Gastroesophageal sphincter (tissue), 4 donors: ENCODE data around the gene TMCO2. TPM values are rescaled to one million over a fixed set of nuclear protein-coding genes. Genes with fewer than 3 reads are reported as not detected.

Experiments used
- ATAC-seq: fragments of 150-250 bp; one replicate; pipeline ENCODE4 v1.9.1; 2016; ENCODE audit warnings: mild to moderate bottlenecking, moderate library complexity
- H3K27ac ChIP-seq, 4 donors: fragments of 200-600 bp; sonication (generic) in 3 of 4; 1 replicate in 3 of 4; 2 replicates in 1 of 4; pipeline ENCODE4 v1.5.1; 2016 to 2019
- H3K27me3 ChIP-seq: fragments of 200-600 bp; sonication (generic); one replicate; pipeline ENCODE4 v1.5.1; 2019
- H3K36me3 ChIP-seq, 2 donors: fragments of 200-600 bp; sonication (generic); one replicate each; pipeline ENCODE4 v1.5.1; 2019; ENCODE audit warnings: control low read depth in 1 of 2
- H3K4me1 ChIP-seq, 3 donors: fragments of 200-600 bp; sonication (generic); 1 replicate in 2 of 3; 2 replicates in 1 of 3; pipeline ENCODE4 v1.5.1; 2016 to 2019; ENCODE audit warnings: control low read depth in 2 of 3
- H3K4me3 ChIP-seq, 2 donors: fragments of 200-600 bp; sonication (generic); one replicate each; pipeline ENCODE4 v1.5.1; 2019; ENCODE audit warnings: mild to moderate bottlenecking in 1 of 2, moderate library complexity in 1 of 2
- H3K9me3 ChIP-seq, 3 donors: fragments of 200-600 bp; sonication (generic); one replicate each; pipeline ENCODE4 v1.5.1; 2017 to 2019; ENCODE audit warnings: control low read depth in 2 of 3
- CTCF ChIP-seq, 4 experiments: fragments of 200-600 bp in 2 of 4; fragments of 450-650 bp in 2 of 4; sonication (generic) in 1 of 4; IDR thresholded peaks; one replicate each; pipeline ENCODE4 v1.5.1; 2017 to 2019; ENCODE audit warnings: antibody characterized with exemption in 4 of 4, mild to moderate bottlenecking in 2 of 4, moderate library complexity in 2 of 4
- EP300 ChIP-seq: sonication (generic); formaldehyde crosslinking; IDR thresholded peaks from one replicate; pipeline ENCODE4 v1.6.1; 2017; ENCODE audit warnings: antibody characterized with exemption, mild to moderate bottlenecking
- POLR2A ChIP-seq, 2 donors: fragments of 450-650 bp; IDR thresholded peaks; one replicate each; pipeline ENCODE4 v1.6.1; 2017; ENCODE audit warnings: antibody characterized with exemption in 2 of 2, mild to moderate bottlenecking in 2 of 2, moderate library complexity in 1 of 2
- POLR2AphosphoS5 ChIP-seq: sonication (generic); formaldehyde crosslinking; IDR thresholded peaks from one replicate; pipeline ENCODE4 v1.6.1; 2017; ENCODE audit warnings: antibody characterized with exemption
- WGBS, 2 donors: methylation state at CpG; one replicate each; pipeline ENCODE4 v1.1.5; 2018; ENCODE audit warnings: low coverage in 1 of 2; 5-methylcytosine and 5-hydroxymethylcytosine counted together
- total RNA-seq, 4 donors: library from RNA; depleted of rRNA; stranded (reverse); fragments of >200 nt; gene quantifications; one replicate each; pipeline ENCODE4 v1.1.0, GENCODE V29; 2016

The TMCO2 gene
- total RNA-seq, 4 donors from 2014 or later = not detected

GRCh38 chr1:40248412-40248811, 675 bp downstream of the TMCO2 start:
- H3K27ac ChIP-seq = no peak overlapping the region
- H3K36me3 ChIP-seq = no peaks in the 10 kb centered on the region
- no peaks in the 10 kb centered on the region for H3K4me1 ChIP-seq
- H3K9me3 ChIP-seq = no peaks in the 10 kb centered on the region
- no peak for ATAC-seq
- TF ChIP-seq EP300 = no peak
- no peak for TF ChIP-seq CTCF (IDR thresholded peaks at IDR 0.05)
- no peak for TF ChIP-seq POLR2A (IDR thresholded peaks at IDR 0.05)
- TF ChIP-seq POLR2AphosphoS5 = no peak
- H3K4me3 ChIP-seq = no peak overlapping the region
- no peaks in the 10 kb centered on the region for H3K27me3 ChIP-seq

- Histone ChIP-seq H3K27ac (no peak overlapping the region), H3K9me3 (no peaks in the 10 kb centered on the region), H3K27me3 (no peaks in the 10 kb centered on the region), H3K36me3 (no peaks in the 10 kb centered on the region), H3K4me3 (no peak overlapping the region), H3K4me1 (peaks cover 0 to 15% (median 0%) of the 10 kb centered on the region in 3 donors)
- 73 to 84% methylated on average over 2 to 4 of the region's 4 CpGs for WGBS, 2 donors
- no peak for ATAC-seq
- TF ChIP-seq POLR2AphosphoS5 (no peak), EP300 (no peak), POLR2A (IDR thresholded peaks at IDR 0.05) (no peak), CTCF (IDR thresholded peaks at IDR 0.05) (no peak)
Measured at GRCh38 chr1:40251456-40251855, 3.7 kb downstream of the TMCO2 start.

GRCh38 chr1:40252601-40253000, 4.9 kb downstream of the TMCO2 start:
- no peak overlapping the region for H3K4me3 ChIP-seq
- no peak overlapping the region for H3K27ac ChIP-seq
- TF ChIP-seq POLR2AphosphoS5 (no peak), CTCF (IDR thresholded peaks at IDR 0.05) (no peak), POLR2A (IDR thresholded peaks at IDR 0.05) (no peak), EP300 (no peak)
- H3K4me1 ChIP-seq = peaks cover 0 to 20% (median 0%) of the 10 kb centered on the region in 3 donors
- no peaks in the 10 kb centered on the region for H3K9me3 ChIP-seq
- H3K36me3 ChIP-seq = no peaks in the 10 kb centered on the region
- no peak for ATAC-seq
- 80 to 94% methylated on average over 2 of the region's 2 CpGs for WGBS, 2 donors
- H3K27me3 ChIP-seq = no peaks in the 10 kb centered on the region

GRCh38 chr1:40255231-40255630, 7.5 kb downstream of the TMCO2 start:
- TF ChIP-seq CTCF (IDR thresholded peaks at IDR 0.05) (no peak), POLR2AphosphoS5 (no peak), EP300 (no peak), POLR2A (IDR thresholded peaks at IDR 0.05) (no peak)
- Histone ChIP-seq H3K9me3 (no peaks in the 10 kb centered on the region), H3K27ac (no peak overlapping the region), H3K36me3 (peaks cover 0 to 3% of the 10 kb centered on the region in 2 donors), H3K27me3 (no peaks in the 10 kb centered on the region), H3K4me3 (no peak overlapping the region), H3K4me1 (peaks cover 0 to 39% (median 10%) of the 10 kb centered on the region in 3 donors)
- ATAC-seq = no peak

- TF ChIP-seq EP300 (no peak), POLR2AphosphoS5 (no peak), CTCF (IDR thresholded peaks at IDR 0.05) (no peak), POLR2A (IDR thresholded peaks at IDR 0.05) (no peak)
- 67 to 71% methylated on average over 6 of the region's 6 CpGs for WGBS, 2 donors
- Histone ChIP-seq H3K27me3 (no peaks in the 10 kb centered on the region), H3K36me3 (peaks cover 0 to 16% of the 10 kb centered on the region in 2 donors), H3K4me3 (peak overlapping the region; percentile 67 to 88), H3K4me1 (peaks cover 0 to 52% (median 10%) of the 10 kb centered on the region in 3 donors), H3K9me3 (no peaks in the 10 kb centered on the region), H3K27ac (peak overlapping the region; percentile 91 to 98 (median 94))
- ATAC-seq = no peak
Measured at GRCh38 chr1:40256401-40257084, 8.8 kb downstream of the TMCO2 start.
